ENCODE results near the gene REC114. TPM values are rescaled to one million over a fixed set of nuclear protein-coding genes. Genes with fewer than 3 reads are reported as not detected.

The REC114 gene
- total and polyA plus RNA-seq, 9 of the 15 experiments (the other 6 are each of a cell fraction or from before 2014, with no cell fraction given) = 0.07 to 0.24 TPM; not detected in 7

DNA sequence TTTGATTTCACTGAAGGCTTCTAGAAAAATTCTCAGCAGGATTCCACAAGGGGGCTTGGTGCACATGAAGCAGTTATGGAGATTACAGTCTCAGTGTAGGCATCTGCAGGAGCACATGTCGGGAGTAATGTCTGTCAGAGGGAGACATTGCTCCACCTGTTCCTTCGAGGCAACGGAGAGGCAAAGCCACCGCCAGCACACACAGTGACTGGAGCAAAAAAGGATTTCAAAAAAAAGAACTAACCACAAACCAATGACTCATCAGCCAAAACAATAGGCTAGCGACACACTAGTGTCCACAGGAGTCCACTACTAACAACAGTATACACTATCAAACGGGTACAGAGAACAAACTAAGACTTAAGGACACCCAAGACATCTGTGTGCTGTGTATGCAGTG, 121.3 kb downstream of the REC114 start (continued):
- TF ChIP-seq ZNF449 (CRISPR knock-in tag; IDR thresholded peaks at IDR 0.05) = no peak
- TF ChIP-seq PHB2 (IDR thresholded peaks at IDR 0.05; ENCODE audit: low read depth) = no peak
- no peak for TF ChIP-seq CHD1 (IDR thresholded peaks at IDR 0.05; ENCODE audit: low read length)
- TF ChIP-seq SMAD3 (CRISPR knock-in tag; conservative IDR thresholded peaks at IDR 0.05) = no peak
- no peak for TF ChIP-seq ZNF239 (CRISPR knock-in tag; IDR thresholded peaks at IDR 0.05)
- TF ChIP-seq, protein P1, sequence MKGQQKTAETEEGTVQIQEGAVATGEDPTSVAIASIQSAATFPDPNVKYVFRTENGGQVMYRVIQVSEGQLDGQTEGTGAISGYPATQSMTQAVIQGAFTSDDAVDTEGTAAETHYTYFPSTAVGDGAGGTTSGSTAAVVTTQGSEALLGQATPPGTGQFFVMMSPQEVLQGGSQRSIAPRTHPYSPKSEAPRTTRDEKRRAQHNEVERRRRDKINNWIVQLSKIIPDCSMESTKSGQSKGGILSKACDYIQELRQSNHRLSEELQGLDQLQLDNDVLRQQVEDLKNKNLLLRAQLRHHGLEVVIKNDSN (CRISPR knock-in tag; IDR thresholded peaks at IDR 0.05) = no peak
- no peak for TF ChIP-seq DIDO1 (tag; IDR thresholded peaks at IDR 0.05; ENCODE audit: low read depth)
- no peak for TF ChIP-seq KLF6 (CRISPR knock-in tag; IDR thresholded peaks at IDR 0.05; ENCODE audit: borderline replicate concordance)
- no peak for TF ChIP-seq MCM2 (IDR thresholded peaks at IDR 0.05; ENCODE audit: low read depth)
- TF ChIP-seq RFX7 (CRISPR knock-in tag; IDR thresholded peaks at IDR 0.05) = no peak
- TF ChIP-seq IFI16 (CRISPR knock-in tag; IDR thresholded peaks at IDR 0.05) = no peak
- no peak for TF ChIP-seq ZNF174 (CRISPR knock-in tag; IDR thresholded peaks at IDR 0.05)
- no peak for TF ChIP-seq JUNB (CRISPR knock-in tag; conservative IDR thresholded peaks at IDR 0.05)
- no peak for TF ChIP-seq ZNF354B (CRISPR knock-in tag; IDR thresholded peaks at IDR 0.05)
- TF ChIP-seq KLF1 (tag; IDR thresholded peaks at IDR 0.05) = no peak
- TF ChIP-seq HNRNPUL1 (IDR thresholded peaks at IDR 0.05; ENCODE audit: low read length) = no peak
- no peak for TF ChIP-seq PRPF4 (IDR thresholded peaks at IDR 0.05; ENCODE audit: insufficient read depth, low read depth, low read length, poor library complexity, severe bottlenecking)
- TF ChIP-seq SRSF7 (optimal IDR thresholded peaks at IDR 0.05; ENCODE audit: low read depth, low read length) = no peak
- no peak for TF ChIP-seq SAFB2 (IDR thresholded peaks at IDR 0.05; ENCODE audit: borderline replicate concordance, low read depth, low read length, severe bottlenecking)
- no peak for TF ChIP-seq SNIP1 (IDR thresholded peaks at IDR 0.05; ENCODE audit: low read depth)
- no peak for TF ChIP-seq FUS (optimal IDR thresholded peaks at IDR 0.05; ENCODE audit: low read depth, low read length)
- TF ChIP-seq ZNF274 (IDR thresholded peaks at IDR 0.05; ENCODE audit: borderline replicate concordance, low read depth, low read length) = no peak
- TF ChIP-seq, protein P2, sequence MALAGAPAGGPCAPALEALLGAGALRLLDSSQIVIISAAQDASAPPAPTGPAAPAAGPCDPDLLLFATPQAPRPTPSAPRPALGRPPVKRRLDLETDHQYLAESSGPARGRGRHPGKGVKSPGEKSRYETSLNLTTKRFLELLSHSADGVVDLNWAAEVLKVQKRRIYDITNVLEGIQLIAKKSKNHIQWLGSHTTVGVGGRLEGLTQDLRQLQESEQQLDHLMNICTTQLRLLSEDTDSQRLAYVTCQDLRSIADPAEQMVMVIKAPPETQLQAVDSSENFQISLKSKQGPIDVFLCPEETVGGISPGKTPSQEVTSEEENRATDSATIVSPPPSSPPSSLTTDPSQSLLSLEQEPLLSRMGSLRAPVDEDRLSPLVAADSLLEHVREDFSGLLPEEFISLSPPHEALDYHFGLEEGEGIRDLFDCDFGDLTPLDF (CRISPR knock-in tag; IDR thresholded peaks at IDR 0.05) = no peak
- TF ChIP-seq ZBTB1 (CRISPR knock-in tag; IDR thresholded peaks at IDR 0.05; ENCODE audit: borderline replicate concordance, low read depth) = no peak
- TF ChIP-seq STAT5A (IDR thresholded peaks at IDR 0.05; ENCODE audit: borderline replicate concordance, low read length) = no peak
- no peak for TF ChIP-seq STAT5B (CRISPR knock-in tag; IDR thresholded peaks at IDR 0.05)
- no peak for TF ChIP-seq POU5F1 (IDR thresholded peaks at IDR 0.05; ENCODE audit: borderline replicate concordance, low read depth, low read length, partially characterized antibody)
- no peak for TF ChIP-seq TCF7 (IDR thresholded peaks at IDR 0.05; ENCODE audit: borderline replicate concordance)
- no peak for TF ChIP-seq CBX5 (IDR thresholded peaks at IDR 0.05; ENCODE audit: borderline replicate concordance, low read depth)
- no peak for TF ChIP-seq MEIS2 (IDR thresholded peaks at IDR 0.05; ENCODE audit: partially characterized antibody)
- TF ChIP-seq TCF3 (CRISPR knock-in tag; IDR thresholded peaks at IDR 0.05) = peak; percentile 76

All from K562 (cell line).